Gastroesophageal sphincter (tissue), 3 donors: Measurements from ENCODE around the gene DMRTA2.

ENCODE experiments used
- CTCF ChIP-seq, 4 experiments: fragments of 200-600 bp in 2 of 4; fragments of 450-650 bp in 2 of 4; sonication (generic) in 1 of 4; IDR thresholded peaks; one replicate each; pipeline ENCODE4 v1.5.1; 2017 to 2019; ENCODE audit warnings: antibody characterized with exemption in 4 of 4, mild to moderate bottlenecking in 2 of 4, moderate library complexity in 2 of 4
- POLR2A ChIP-seq, 2 donors: fragments of 450-650 bp; IDR thresholded peaks; one replicate each; pipeline ENCODE4 v1.6.1; 2017; ENCODE audit warnings: antibody characterized with exemption in 2 of 2, mild to moderate bottlenecking in 2 of 2, moderate library complexity in 1 of 2

- no peak for TF ChIP-seq CTCF (IDR thresholded peaks at IDR 0.05)
- TF ChIP-seq POLR2A (IDR thresholded peaks at IDR 0.05), result no peak
These were observed 392 bp upstream of the DMRTA2 start for GRCh38 chr1:50423670-50424000.
